ENCODE measurements around the gene TMPO. TPM values are rescaled to one million over a fixed set of nuclear protein-coding genes. Genes with fewer than 3 reads are reported as not detected.
A peak's percentile ranks its signal among the peaks of the same experiment; 100 is the strongest.

TMPO gene
- total and polyA plus RNA-seq, 10 of the 15 experiments (the other 5 are each of a cell fraction or from before 2014, with no cell fraction given): 79.8 to 246 (median 179) TPM

DNA sequence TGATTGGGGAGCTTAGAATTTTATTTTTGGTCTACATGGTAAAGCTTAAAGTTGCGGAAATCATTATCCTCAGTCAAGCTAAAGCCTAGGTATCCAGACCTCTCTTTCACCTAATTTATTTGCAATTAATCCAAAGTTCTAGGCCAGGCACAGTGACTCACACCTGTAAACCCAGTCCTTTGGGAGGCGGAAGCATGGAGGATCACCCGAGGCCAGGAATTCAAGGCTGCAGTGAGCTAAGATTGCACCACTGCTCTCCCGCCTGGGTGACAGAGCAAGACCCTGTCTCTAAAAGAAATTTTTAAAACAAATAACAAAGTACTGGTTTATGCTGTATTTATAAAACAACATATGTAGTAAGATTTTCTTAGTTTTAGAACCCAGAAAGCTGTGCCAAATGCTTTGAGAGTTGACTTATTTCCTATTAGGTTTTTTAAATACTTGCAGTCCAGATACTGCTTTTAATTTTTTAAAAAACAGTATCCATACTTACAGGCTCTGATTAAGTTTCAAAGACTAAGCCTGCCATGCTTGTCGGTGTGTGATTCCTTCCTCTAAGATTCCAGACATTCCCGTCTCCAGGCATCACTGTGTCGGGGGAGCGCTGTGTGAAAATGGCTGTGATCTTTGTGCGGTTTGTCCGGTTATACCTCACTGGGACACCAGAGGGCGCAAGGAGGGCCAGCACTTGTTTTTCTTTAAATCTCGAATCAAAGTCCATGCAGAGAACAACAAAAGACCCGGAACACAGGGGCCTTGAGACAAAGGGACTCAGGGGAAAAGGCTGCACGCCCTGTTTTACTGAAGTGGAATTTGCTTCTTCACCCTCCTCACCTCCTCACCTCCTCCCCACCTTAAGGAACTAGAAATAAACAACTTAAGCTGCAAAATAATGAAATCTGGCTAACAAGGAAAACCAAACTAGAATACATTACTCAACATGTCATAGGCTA, 24.6 kb upstream of the TMPO start (continued):
- TF ChIP-seq, protein P1, sequence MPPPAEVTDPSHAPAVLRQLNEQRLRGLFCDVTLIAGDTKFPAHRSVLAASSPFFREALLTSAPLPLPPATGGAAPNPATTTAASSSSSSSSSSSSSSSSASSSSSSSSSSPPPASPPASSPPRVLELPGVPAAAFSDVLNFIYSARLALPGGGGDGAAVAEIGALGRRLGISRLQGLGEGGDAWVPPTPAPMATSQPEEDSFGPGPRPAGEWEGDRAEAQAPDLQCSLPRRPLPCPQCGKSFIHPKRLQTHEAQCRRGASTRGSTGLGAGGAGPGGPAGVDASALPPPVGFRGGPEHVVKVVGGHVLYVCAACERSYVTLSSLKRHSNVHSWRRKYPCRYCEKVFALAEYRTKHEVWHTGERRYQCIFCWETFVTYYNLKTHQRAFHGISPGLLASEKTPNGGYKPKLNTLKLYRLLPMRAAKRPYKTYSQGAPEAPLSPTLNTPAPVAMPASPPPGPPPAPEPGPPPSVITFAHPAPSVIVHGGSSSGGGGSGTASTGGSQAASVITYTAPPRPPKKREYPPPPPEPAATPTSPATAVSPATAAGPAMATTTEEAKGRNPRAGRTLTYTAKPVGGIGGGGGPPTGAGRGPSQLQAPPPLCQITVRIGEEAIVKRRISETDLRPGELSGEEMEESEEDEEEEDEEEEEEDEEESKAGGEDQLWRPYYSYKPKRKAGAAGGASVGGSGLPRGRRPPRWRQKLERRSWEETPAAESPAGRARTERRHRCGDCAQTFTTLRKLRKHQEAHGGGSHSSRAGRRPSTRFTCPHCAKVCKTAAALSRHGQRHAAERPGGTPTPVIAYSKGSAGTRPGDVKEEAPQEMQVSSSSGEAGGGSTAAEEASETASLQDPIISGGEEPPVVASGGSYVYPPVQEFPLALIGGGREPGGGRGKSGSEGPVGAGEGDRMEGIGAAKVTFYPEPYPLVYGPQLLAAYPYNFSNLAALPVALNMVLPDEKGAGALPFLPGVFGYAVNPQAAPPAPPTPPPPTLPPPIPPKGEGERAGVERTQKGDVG (CRISPR knock-in tag; IDR thresholded peaks at IDR 0.05): no peak
- TF ChIP-seq SUPT20H (IDR thresholded peaks at IDR 0.05; ENCODE audit: borderline replicate concordance, control insufficient read depth, low read depth, low read length): no peak
- TF ChIP-seq MYB (IDR thresholded peaks at IDR 0.05; ENCODE audit: borderline replicate concordance, low read depth, low read length): no peak
- TF ChIP-seq CBX5 (IDR thresholded peaks at IDR 0.05; ENCODE audit: low read depth): peak; percentile 58; the same call in 1 of the 2 replicates
- TF ChIP-seq NFYA (IDR thresholded peaks at IDR 0.05; ENCODE audit: borderline replicate concordance, low read depth, low read length): no peak
- no peak for TF ChIP-seq ZZZ3 (IDR thresholded peaks at IDR 0.05; ENCODE audit: control insufficient read depth, insufficient read length, low read depth)
- TF ChIP-seq RCOR1 (conservative IDR thresholded peaks at IDR 0.05; ENCODE audit: low read depth, low read length): no peak
- TF ChIP-seq CHD1 (IDR thresholded peaks at IDR 0.05; ENCODE audit: low read depth, low read length): no peak
- peak in 1 of 2 experiments; percentile 40; a peak in 1 of 4 replicates for TF ChIP-seq BHLHE40 (IDR thresholded peaks at IDR 0.05; ENCODE audit: borderline replicate concordance in 1 of 2, low read depth in 2 of 2, low read length in 1 of 2)
- no peak for TF ChIP-seq SUZ12 (IDR thresholded peaks at IDR 0.05; ENCODE audit: unreplicated experiment)
- TF ChIP-seq BMI1 (IDR thresholded peaks at IDR 0.05; ENCODE audit: borderline replicate concordance): no peak
- TF ChIP-seq ATF7 (IDR thresholded peaks at IDR 0.05; ENCODE audit: low read depth): 0 out of 2 replicates have a peak, but pooled peaks have one; percentile 28
- TF ChIP-seq, protein P2, sequence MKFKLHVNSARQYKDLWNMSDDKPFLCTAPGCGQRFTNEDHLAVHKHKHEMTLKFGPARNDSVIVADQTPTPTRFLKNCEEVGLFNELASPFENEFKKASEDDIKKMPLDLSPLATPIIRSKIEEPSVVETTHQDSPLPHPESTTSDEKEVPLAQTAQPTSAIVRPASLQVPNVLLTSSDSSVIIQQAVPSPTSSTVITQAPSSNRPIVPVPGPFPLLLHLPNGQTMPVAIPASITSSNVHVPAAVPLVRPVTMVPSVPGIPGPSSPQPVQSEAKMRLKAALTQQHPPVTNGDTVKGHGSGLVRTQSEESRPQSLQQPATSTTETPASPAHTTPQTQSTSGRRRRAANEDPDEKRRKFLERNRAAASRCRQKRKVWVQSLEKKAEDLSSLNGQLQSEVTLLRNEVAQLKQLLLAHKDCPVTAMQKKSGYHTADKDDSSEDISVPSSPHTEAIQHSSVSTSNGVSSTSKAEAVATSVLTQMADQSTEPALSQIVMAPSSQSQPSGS (IDR thresholded peaks at IDR 0.05; ENCODE audit: low read length): no peak
- TF ChIP-seq NKRF (conservative IDR thresholded peaks at IDR 0.05): no peak
- TF ChIP-seq, protein P3, sequence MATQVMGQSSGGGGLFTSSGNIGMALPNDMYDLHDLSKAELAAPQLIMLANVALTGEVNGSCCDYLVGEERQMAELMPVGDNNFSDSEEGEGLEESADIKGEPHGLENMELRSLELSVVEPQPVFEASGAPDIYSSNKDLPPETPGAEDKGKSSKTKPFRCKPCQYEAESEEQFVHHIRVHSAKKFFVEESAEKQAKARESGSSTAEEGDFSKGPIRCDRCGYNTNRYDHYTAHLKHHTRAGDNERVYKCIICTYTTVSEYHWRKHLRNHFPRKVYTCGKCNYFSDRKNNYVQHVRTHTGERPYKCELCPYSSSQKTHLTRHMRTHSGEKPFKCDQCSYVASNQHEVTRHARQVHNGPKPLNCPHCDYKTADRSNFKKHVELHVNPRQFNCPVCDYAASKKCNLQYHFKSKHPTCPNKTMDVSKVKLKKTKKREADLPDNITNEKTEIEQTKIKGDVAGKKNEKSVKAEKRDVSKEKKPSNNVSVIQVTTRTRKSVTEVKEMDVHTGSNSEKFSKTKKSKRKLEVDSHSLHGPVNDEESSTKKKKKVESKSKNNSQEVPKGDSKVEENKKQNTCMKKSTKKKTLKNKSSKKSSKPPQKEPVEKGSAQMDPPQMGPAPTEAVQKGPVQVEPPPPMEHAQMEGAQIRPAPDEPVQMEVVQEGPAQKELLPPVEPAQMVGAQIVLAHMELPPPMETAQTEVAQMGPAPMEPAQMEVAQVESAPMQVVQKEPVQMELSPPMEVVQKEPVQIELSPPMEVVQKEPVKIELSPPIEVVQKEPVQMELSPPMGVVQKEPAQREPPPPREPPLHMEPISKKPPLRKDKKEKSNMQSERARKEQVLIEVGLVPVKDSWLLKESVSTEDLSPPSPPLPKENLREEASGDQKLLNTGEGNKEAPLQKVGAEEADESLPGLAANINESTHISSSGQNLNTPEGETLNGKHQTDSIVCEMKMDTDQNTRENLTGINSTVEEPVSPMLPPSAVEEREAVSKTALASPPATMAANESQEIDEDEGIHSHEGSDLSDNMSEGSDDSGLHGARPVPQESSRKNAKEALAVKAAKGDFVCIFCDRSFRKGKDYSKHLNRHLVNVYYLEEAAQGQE (IDR thresholded peaks at IDR 0.05; ENCODE audit: low read depth, low read length): no peak
- TF ChIP-seq, protein P4, sequence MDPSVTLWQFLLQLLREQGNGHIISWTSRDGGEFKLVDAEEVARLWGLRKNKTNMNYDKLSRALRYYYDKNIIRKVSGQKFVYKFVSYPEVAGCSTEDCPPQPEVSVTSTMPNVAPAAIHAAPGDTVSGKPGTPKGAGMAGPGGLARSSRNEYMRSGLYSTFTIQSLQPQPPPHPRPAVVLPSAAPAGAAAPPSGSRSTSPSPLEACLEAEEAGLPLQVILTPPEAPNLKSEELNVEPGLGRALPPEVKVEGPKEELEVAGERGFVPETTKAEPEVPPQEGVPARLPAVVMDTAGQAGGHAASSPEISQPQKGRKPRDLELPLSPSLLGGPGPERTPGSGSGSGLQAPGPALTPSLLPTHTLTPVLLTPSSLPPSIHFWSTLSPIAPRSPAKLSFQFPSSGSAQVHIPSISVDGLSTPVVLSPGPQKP (IDR thresholded peaks at IDR 0.05; ENCODE audit: low read depth, low read length): no peak

Measured in GM12878 (cell line).